Measurements from ENCODE around the gene TNNT2.

DNA sequence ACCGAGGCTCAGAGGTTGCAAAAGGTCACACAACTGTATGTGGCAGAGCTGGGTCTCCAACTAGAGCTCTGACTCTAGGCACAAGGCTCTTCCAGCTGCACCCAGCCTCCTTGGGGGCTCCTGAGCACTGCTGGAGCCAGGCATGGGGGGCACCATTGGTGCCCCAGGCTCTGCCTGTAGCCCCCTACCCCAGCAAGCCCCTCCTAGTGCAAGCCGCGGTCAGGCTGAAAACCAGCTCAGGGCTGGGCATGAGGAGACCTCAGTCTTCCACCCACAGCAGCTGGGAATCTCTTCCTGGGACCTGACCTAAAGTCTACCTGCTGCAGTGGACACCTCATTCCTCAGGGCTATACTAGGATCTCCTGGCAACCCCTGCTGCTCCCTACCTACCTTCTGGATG is 14.6 kb downstream of the TNNT2 start:
- no peak for TF ChIP-seq POLR2A (IDR thresholded peaks at IDR 0.05; ENCODE audit: low read depth, low read length)
- no peak for TF ChIP-seq TAF1 (IDR thresholded peaks at IDR 0.05; ENCODE audit: low read depth, low read length)
- TF ChIP-seq POU2F2 (IDR thresholded peaks at IDR 0.05; ENCODE audit: low read depth, low read length) = no peak
- no peak for TF ChIP-seq POLR2AphosphoS5 (IDR thresholded peaks at IDR 0.05; ENCODE audit: low read depth, low read length)
- no peak for TF ChIP-seq SPI1 (IDR thresholded peaks at IDR 0.05; ENCODE audit: low read depth, low read length)
- TF ChIP-seq PAX5 (IDR thresholded peaks at IDR 0.05; ENCODE audit: insufficient read depth, low read length, severe bottlenecking) = no peak
